PC-3 (cell line): ENCODE data around the gene IGSF3. TPM values are rescaled to one million over a fixed set of nuclear protein-coding genes. Genes with fewer than 3 reads are reported as not detected.

Source experiments
- ATAC-seq: fragments of 200-7000 bp; cut with Tn5 transposase; 2 replicates; pipeline ENCODE4 v1.9.1; 2020; ENCODE audit warnings: mild to moderate bottlenecking, moderate library complexity
- BruUV-seq: library from RNA; stranded (reverse); fragments of 400-500 nt; replicated peaks from 2 replicates; lab custom pipeline; 2021; lab: Mats Ljungman, UMichigan
- CTCF ChIA-PET: fragments of 300-600 bp; sonication (Branson Sonifier 250); formaldehyde crosslinking; loops from one replicate; lab custom pipeline; 2022; ENCODE audit warnings: antibody characterized with exemption; lab: Charles Lee
- POLR2A ChIA-PET: fragments of 300-600 bp; sonication (Branson Sonifier 250); formaldehyde crosslinking; loops from one replicate; lab custom pipeline; 2022; ENCODE audit warnings: antibody characterized with exemption; ENCODE audit not compliant: unreplicated experiment; lab: Charles Lee
- DNase-seq: peaks from one replicate; pipeline ENCODE4 v3.0.0-alpha.2; 2015
- H2AFZ ChIP-seq: fragments of 300-600 bp; sonication (generic); 2 replicates; pipeline ENCODE4 v1.6.0; 2016; ENCODE audit warnings: antibody characterized with exemption, low read length
- H3F3A ChIP-seq: fragments of 300-600 bp; sonication (generic); one replicate; pipeline ENCODE4 v1.6.0; 2017; ENCODE audit warnings: antibody characterized with exemption, low read length, control low read depth, mild to moderate bottlenecking; ENCODE audit not compliant: unreplicated experiment
- H3K27ac ChIP-seq: fragments of 300-600 bp; sonication (generic); 2 replicates; pipeline ENCODE4 v1.5.1; 2016; ENCODE audit warnings: mild to moderate bottlenecking, low read length
- H3K27me3 ChIP-seq: fragments of 300-600 bp; sonication (generic); 2 replicates; pipeline ENCODE4 v1.6.1; 2016; ENCODE audit warnings: low read length, mixed read lengths
- H3K36me3 ChIP-seq: fragments of 300-600 bp; sonication (generic); 2 replicates; pipeline ENCODE4 v1.6.1; 2016; ENCODE audit warnings: low read depth, mixed run types, low read length, mixed read lengths
- H3K4me1 ChIP-seq: fragments of 300-600 bp; sonication (generic); 2 replicates; pipeline ENCODE4 v1.5.1; 2016; ENCODE audit warnings: low read length; ENCODE audit not compliant: insufficient read depth
- H3K4me2 ChIP-seq: fragments of 300-600 bp; sonication (generic); 2 replicates; pipeline ENCODE4 v1.6.0; 2016; ENCODE audit warnings: low read length
- H3K4me3 ChIP-seq: fragments of 300-600 bp; sonication (generic); 2 replicates; pipeline ENCODE4 v1.5.1; 2016; ENCODE audit warnings: mild to moderate bottlenecking, low read length, mixed read lengths
- H3K79me2 ChIP-seq: fragments of 300-600 bp; sonication (generic); 2 replicates; pipeline ENCODE4 v1.6.1; 2017; ENCODE audit warnings: low read length, mixed read lengths
- H3K9ac ChIP-seq: fragments of 300-600 bp; sonication (generic); 2 replicates; pipeline ENCODE4 v1.6.0; 2016; ENCODE audit warnings: mild to moderate bottlenecking, low read length
- H3K9me2 ChIP-seq: fragments of 300-600 bp; sonication (generic); replicated peaks from 2 replicates; pipeline ENCODE4 v1.6.1; 2016; ENCODE audit warnings: mixed run types, low read length, mixed read lengths
- H3K9me3 ChIP-seq: fragments of 300-600 bp; sonication (generic); 2 replicates; pipeline ENCODE4 v1.6.1; 2016; ENCODE audit warnings: low read length, mixed read lengths
- H4K20me1 ChIP-seq: fragments of 300-600 bp; sonication (generic); 2 replicates; pipeline ENCODE4 v1.6.1; 2016; ENCODE audit warnings: low read length, mixed read lengths
- EZH2 ChIP-seq: fragments of 300-600 bp; sonication (generic); IDR thresholded peaks from one replicate; pipeline ENCODE4 v1.6.1; 2017; ENCODE audit warnings: antibody characterized with exemption, mild to moderate bottlenecking, low read length; ENCODE audit not compliant: unreplicated experiment
- EZH2phosphoT487 ChIP-seq: fragments of 300-600 bp; sonication (generic); IDR thresholded peaks from 2 replicates; pipeline ENCODE4 v1.6.1; 2018; ENCODE audit warnings: mild to moderate bottlenecking, antibody characterized with exemption, low read length, borderline replicate concordance
- intact Hi-C: fragments of 100-400 bp; cut with micrococcal nuclease; formaldehyde crosslinking; loops from 2 replicates; pipeline ENCODE4 v1.9.0; 2023
- total RNA-seq: library from RNA; depleted of rRNA; stranded (reverse); fragments of >200 nt; gene quantifications from 2 replicates; pipeline ENCODE4 v1.2.3, GENCODE V29; 2014
- TF ChIP-seq, protein P1 (sequence below): fragments of 300-600 bp; sonication (generic); conservative IDR thresholded peaks from 2 replicates; pipeline ENCODE4 v1.5.1; 2017; ENCODE audit warnings: antibody characterized with exemption, low read depth, mild to moderate bottlenecking, low read length

IGSF3 gene
- total RNA-seq, 1 experiment from 2014 or later, result 15.5 TPM

DNA sequence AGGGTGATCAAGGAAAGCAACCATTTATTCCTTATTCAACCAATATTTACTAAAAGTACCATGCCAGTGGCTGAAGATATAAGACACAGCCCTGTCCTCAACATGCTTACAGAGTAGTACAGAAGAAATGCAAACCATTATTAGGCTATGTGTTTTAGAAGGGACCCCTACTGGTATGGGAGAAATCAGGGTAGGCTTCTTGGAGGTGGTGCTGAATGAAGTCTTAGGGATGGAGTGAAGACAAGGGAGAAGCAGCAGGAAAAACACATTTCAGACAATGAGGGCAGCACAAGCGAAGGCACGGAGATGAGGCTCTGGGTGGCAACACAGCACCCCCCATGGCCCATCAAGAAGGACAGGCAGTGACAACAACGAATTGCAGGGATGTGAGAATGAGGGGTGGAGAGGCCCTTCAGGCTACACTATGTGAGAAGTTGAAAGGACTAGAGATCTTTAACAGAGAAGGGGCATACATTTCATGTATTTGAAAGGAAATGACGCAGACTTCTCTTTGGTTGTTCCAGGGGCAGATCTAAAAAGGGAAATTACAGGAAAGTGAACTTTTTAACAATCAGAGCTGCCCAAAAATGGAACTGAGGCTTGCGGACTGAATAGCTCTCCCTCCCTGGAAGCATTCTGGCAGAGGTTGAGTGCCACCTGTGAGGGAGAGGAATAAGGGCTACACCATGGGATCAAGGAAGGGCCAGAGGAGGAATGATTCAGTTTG is 79.9 kb downstream of the IGSF3 start:
- no peaks in the 10 kb centered on the region for H3K9me3 ChIP-seq
- CTCF ChIA-PET, result no interaction called here
- intact Hi-C loops, result no loop called here

DNA sequence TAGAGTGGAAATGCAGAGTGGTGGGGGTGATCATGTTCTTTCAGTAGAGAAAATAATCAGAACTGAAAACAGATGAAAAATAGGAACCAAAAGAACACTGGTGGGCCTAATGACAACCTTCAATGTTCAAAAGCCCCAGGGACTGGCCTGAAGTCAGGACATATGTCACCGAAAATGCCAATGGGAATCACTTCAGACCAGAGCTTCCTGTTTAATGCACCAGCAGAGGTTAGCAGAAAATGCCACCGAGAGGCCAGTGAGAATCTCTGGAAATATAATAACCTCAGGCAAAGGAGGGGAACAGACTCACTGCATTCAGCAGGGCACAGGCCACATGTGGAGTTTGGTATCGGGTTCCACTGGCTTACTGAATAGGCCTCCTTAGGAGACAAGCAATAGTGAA is 80.8 kb downstream of the IGSF3 start:
- Histone ChIP-seq H4K20me1 (no peaks in the 10 kb centered on the region), H3K79me2 (no peaks in the 10 kb centered on the region), H3F3A (no peaks in the 10 kb centered on the region), H2AFZ (no peak overlapping the region), H3K4me1 (peaks cover 11% of the 10 kb centered on the region), H3K4me3 (no peak overlapping the region), H3K27ac (no peak overlapping the region), H3K27me3 (no peaks in the 10 kb centered on the region), H3K4me2 (no peak overlapping the region), H3K9ac (no peak overlapping the region), H3K9me3 (no peaks in the 10 kb centered on the region), H3K36me3 (no peaks in the 10 kb centered on the region), H3K9me2 (no peaks in the 10 kb centered on the region)
- no peak for ATAC-seq
- TF ChIP-seq EZH2phosphoT487 (no peak), EZH2 (no peak)
- TF ChIP-seq, protein P1, sequence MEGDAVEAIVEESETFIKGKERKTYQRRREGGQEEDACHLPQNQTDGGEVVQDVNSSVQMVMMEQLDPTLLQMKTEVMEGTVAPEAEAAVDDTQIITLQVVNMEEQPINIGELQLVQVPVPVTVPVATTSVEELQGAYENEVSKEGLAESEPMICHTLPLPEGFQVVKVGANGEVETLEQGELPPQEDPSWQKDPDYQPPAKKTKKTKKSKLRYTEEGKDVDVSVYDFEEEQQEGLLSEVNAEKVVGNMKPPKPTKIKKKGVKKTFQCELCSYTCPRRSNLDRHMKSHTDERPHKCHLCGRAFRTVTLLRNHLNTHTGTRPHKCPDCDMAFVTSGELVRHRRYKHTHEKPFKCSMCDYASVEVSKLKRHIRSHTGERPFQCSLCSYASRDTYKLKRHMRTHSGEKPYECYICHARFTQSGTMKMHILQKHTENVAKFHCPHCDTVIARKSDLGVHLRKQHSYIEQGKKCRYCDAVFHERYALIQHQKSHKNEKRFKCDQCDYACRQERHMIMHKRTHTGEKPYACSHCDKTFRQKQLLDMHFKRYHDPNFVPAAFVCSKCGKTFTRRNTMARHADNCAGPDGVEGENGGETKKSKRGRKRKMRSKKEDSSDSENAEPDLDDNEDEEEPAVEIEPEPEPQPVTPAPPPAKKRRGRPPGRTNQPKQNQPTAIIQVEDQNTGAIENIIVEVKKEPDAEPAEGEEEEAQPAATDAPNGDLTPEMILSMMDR, result no peak
- DNase-seq, result peak; percentile 21
- intact Hi-C loops, result no loop called here
- BruUV-seq, result no TSS peak
- ChIA-PET POLR2A (no interaction called here), CTCF (no interaction called here)

More for the DNA sequence above, 79.9 kb downstream of the IGSF3 start:
- Histone ChIP-seq H3F3A (no peaks in the 10 kb centered on the region), H3K36me3 (no peaks in the 10 kb centered on the region), H4K20me1 (no peaks in the 10 kb centered on the region), H3K4me3 (no peak overlapping the region), H3K9ac (no peak overlapping the region), H3K9me2 (no peaks in the 10 kb centered on the region), H3K4me2 (no peak overlapping the region), H2AFZ (no peak overlapping the region), H3K4me1 (peaks cover 11% of the 10 kb centered on the region), H3K27ac (no peak overlapping the region), H3K27me3 (no peaks in the 10 kb centered on the region), H3K79me2 (no peaks in the 10 kb centered on the region)
- ATAC-seq, result no peak
- DNase-seq, result no peak
- no TSS peak for BruUV-seq
- TF ChIP-seq, protein P1, result no peak
- TF ChIP-seq EZH2phosphoT487, result no peak
- TF ChIP-seq EZH2, result no peak
- POLR2A ChIA-PET, result no interaction called here

DNA sequence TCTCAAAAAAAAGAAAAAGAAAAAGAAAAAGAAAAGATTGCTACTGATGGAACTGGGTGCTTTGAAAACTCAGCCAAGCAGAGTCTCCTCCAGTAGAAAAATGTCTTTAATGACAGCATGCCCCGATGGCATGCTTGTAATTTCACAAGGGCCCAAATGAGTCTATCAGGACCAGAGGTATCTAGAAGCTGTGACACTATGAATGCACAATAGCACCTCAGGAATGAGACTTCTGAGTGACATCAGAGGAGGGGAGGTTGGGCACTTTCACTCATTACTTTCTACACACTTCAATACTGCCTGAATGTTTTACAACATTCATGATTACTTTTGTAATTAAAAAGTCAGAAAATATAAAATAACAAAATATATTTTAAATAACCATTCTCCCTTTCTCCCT is 81.6 kb downstream of the IGSF3 start:
- Histone ChIP-seq H3K4me1 (peaks cover 11% of the 10 kb centered on the region), H3K4me2 (no peak overlapping the region), H3K9me3 (no peaks in the 10 kb centered on the region), H3K9ac (no peak overlapping the region), H3F3A (no peaks in the 10 kb centered on the region), H3K9me2 (no peaks in the 10 kb centered on the region), H3K27ac (no peak overlapping the region), H3K27me3 (no peaks in the 10 kb centered on the region), H3K36me3 (no peaks in the 10 kb centered on the region), H2AFZ (no peak overlapping the region), H3K4me3 (no peak overlapping the region), H3K79me2 (no peaks in the 10 kb centered on the region), H4K20me1 (no peaks in the 10 kb centered on the region)
- ATAC-seq, result no peak
- POLR2A ChIA-PET, result no interaction called here
- TF ChIP-seq EZH2 (no peak), EZH2phosphoT487 (no peak)
- TF ChIP-seq, protein P1, result no peak
- intact Hi-C loops, result no loop called here
- CTCF ChIA-PET, result no interaction called here
- DNase-seq, result no peak
- no TSS peak for BruUV-seq
